ENCODE results near the gene IFRD2.

Gene IFRD2

GRCh38 chr3:50238549-50239026 is 53.6 kb downstream of the IFRD2 start:
- H3K27ac ChIP-seq (ENCODE audit: low read length), result peak overlapping the region; percentile 86
- peaks cover 75% of the 10 kb centered on the region for H3K4me1 ChIP-seq (ENCODE audit: control insufficient read depth, insufficient read depth, low read length)
- no peaks in the 10 kb centered on the region for H3K9me3 ChIP-seq (ENCODE audit: control insufficient read depth in 2 of 2, low read length in 2 of 2)
- H3K36me3 ChIP-seq (ENCODE audit: control insufficient read depth in 2 of 2, insufficient read depth in 2 of 2, low read length in 2 of 2), result peaks cover 0 to 8% of the 10 kb centered on the region in 2 donors
- peak overlapping the region; percentile 81 to 94 for H3K9ac ChIP-seq (ENCODE audit: low read length in 2 of 2)
- no peaks in the 10 kb centered on the region for H3K27me3 ChIP-seq (ENCODE audit: control insufficient read depth in 1 of 2, insufficient read depth in 2 of 2, low read length in 2 of 2)
- peak overlapping the region; percentile 88 to 95 for H3K4me3 ChIP-seq (ENCODE audit: low read length in 2 of 2)

- Histone ChIP-seq H3K9me3 (ENCODE audit: control insufficient read depth in 2 of 2, low read length in 2 of 2) (no peaks in the 10 kb centered on the region), H3K4me1 (ENCODE audit: control insufficient read depth, insufficient read depth, low read length) (peaks cover 68% of the 10 kb centered on the region), H3K4me3 (ENCODE audit: low read length in 2 of 2) (peak overlapping the region; percentile 88 to 95), H3K27me3 (ENCODE audit: control insufficient read depth in 1 of 2, insufficient read depth in 2 of 2, low read length in 2 of 2) (no peaks in the 10 kb centered on the region), H3K27ac (ENCODE audit: low read length) (peak overlapping the region; percentile 86), H3K9ac (ENCODE audit: low read length in 2 of 2) (peak overlapping the region; percentile 81 to 94), H3K36me3 (ENCODE audit: control insufficient read depth in 2 of 2, insufficient read depth in 2 of 2, low read length in 2 of 2) (peaks cover 0 to 8% of the 10 kb centered on the region in 2 donors)
Measured at GRCh38 chr3:50237754-50238548, 54.3 kb downstream of the IFRD2 start.

All from stomach smooth muscle (tissue), 2 donors.